OCI-LY3 (cell line): ENCODE results near the gene FAM107B.

Experiments used
- CTCF ChIP-seq: fragments of 200-600, 300-600 bp; sonication (generic); IDR thresholded peaks from 2 replicates; pipeline ENCODE4 v1.5.1; 2014; ENCODE audit warnings: antibody characterized with exemption, low read length, low read depth
- EZH2phosphoT487 ChIP-seq: fragments of 200-600 bp; shearing (Covaris generic); IDR thresholded peaks from 2 replicates; pipeline ENCODE4 v1.6.1; 2018; ENCODE audit warnings: antibody characterized with exemption, mixed run types, low read depth

GRCh38 chr10:14518149-14518548 is 256.5 kb downstream of the FAM107B start:
- TF ChIP-seq CTCF (no peak), EZH2phosphoT487 (no peak)
